GM12873 (cell line): ENCODE results near the gene PLA2G2C.

Experiments
- TF ChIP-seq, protein P1 (sequence below): IDR thresholded peaks from 2 replicates; pipeline ENCODE4 v1.5.1; 2012; ENCODE audit warnings: low read depth, mild to moderate bottlenecking, moderate library complexity, low read length, control low read depth; ENCODE audit not compliant: insufficient read depth; ENCODE audit errors: missing control alignments

PLA2G2C gene

GRCh38 chr1:20212085-20212684 is 25.9 kb upstream of the PLA2G2C start:
- TF ChIP-seq, protein P1, sequence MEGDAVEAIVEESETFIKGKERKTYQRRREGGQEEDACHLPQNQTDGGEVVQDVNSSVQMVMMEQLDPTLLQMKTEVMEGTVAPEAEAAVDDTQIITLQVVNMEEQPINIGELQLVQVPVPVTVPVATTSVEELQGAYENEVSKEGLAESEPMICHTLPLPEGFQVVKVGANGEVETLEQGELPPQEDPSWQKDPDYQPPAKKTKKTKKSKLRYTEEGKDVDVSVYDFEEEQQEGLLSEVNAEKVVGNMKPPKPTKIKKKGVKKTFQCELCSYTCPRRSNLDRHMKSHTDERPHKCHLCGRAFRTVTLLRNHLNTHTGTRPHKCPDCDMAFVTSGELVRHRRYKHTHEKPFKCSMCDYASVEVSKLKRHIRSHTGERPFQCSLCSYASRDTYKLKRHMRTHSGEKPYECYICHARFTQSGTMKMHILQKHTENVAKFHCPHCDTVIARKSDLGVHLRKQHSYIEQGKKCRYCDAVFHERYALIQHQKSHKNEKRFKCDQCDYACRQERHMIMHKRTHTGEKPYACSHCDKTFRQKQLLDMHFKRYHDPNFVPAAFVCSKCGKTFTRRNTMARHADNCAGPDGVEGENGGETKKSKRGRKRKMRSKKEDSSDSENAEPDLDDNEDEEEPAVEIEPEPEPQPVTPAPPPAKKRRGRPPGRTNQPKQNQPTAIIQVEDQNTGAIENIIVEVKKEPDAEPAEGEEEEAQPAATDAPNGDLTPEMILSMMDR = no peak

- TF ChIP-seq, protein P1 = no peak
These were observed 25.2 kb upstream of the PLA2G2C start for GRCh38 chr1:20211511-20211931.

- TF ChIP-seq, protein P1 = no peak
These were observed 24.6 kb upstream of the PLA2G2C start for GRCh38 chr1:20210736-20211460.

- TF ChIP-seq, protein P1 = no peak
These were observed 23.2 kb upstream of the PLA2G2C start for GRCh38 chr1:20209471-20209870.

DNA sequence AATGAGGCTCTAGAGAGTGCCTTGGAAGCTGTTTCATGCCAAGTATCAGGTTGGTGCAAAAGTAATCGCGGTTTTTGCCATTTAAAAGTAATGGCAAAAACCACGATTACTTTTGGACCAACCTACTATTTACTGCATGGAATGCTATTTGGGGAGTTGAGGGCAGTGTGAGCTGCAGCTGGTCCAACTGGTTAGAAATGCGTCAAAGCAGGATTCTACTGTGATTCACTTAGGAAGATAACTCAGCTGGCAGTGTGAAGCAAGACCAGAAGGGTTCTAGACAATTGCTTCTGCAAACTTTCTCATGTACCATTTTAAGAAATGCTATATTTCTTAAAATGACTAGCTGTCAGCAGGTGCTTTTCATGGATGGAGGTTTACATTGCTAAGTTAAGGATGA is 21.2 kb upstream of the PLA2G2C start:
- TF ChIP-seq, protein P1 = no peak

- TF ChIP-seq, protein P1 = no peak
These were observed 15.8 kb upstream of the PLA2G2C start for GRCh38 chr1:20202166-20202565.

DNA sequence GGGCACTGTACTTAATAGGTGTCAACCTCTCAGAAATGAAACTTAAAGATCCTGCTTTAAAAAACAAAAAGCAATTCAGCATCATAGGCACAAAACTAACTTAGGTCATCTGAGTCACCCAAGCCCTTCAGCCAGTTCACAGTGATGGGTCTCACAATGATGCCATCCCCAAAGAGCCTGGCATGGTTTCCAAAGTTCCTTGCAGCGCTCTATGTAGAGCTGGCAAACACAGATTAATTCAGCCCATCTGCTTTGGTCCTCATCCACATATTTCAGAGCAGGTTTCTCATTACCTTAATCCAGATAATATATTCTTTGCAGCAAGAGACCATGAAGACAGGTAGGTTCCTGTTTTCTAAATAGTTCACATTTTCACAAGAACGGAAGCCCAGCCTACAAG is 14.6 kb upstream of the PLA2G2C start:
- TF ChIP-seq, protein P1 = no peak
